HG03469 (cell line): ENCODE data around the gene COPS9.

Source experiments
- ATAC-seq: cut with Tn5 transposase; IDR thresholded peaks from one replicate; pipeline ENCODE4 v1.9.1; 2021; ENCODE audit warnings: mild to moderate bottlenecking, moderate library complexity, moderate number of reproducible peaks; ENCODE audit not compliant: unreplicated experiment

Gene COPS9

GRCh38 chr2:240166761-240167587, 30.9 kb upstream of the COPS9 start:
- ATAC-seq = no peak

GRCh38 chr2:240166191-240166590, 30.1 kb upstream of the COPS9 start:
- no peak for ATAC-seq

- no peak for ATAC-seq
Measured at GRCh38 chr2:240165661-240166060, 29.6 kb upstream of the COPS9 start.

GRCh38 chr2:240165034-240165433, 28.9 kb upstream of the COPS9 start:
- no peak for ATAC-seq

- ATAC-seq = no peak
Measured at GRCh38 chr2:240164586-240164985, 28.5 kb upstream of the COPS9 start.

- no peak for ATAC-seq
Measured at GRCh38 chr2:240163844-240164574, 27.9 kb upstream of the COPS9 start.

GRCh38 chr2:240162939-240163714, 27.0 kb upstream of the COPS9 start:
- no peak for ATAC-seq

GRCh38 chr2:240162531-240162930, 26.4 kb upstream of the COPS9 start:
- no peak for ATAC-seq

GRCh38 chr2:240162032-240162431, 25.9 kb upstream of the COPS9 start:
- no peak for ATAC-seq

GRCh38 chr2:240161087-240161750, 25.1 kb upstream of the COPS9 start:
- ATAC-seq = no peak

- ATAC-seq = no peak
Measured at GRCh38 chr2:240160291-240161086, 24.4 kb upstream of the COPS9 start.

GRCh38 chr2:240159251-240159839, 23.2 kb upstream of the COPS9 start:
- no peak for ATAC-seq

- ATAC-seq = no peak
Measured at GRCh38 chr2:240157147-240157470, 21.0 kb upstream of the COPS9 start.

GRCh38 chr2:240156435-240157146, 20.5 kb upstream of the COPS9 start:
- ATAC-seq = no peak

- ATAC-seq = no peak
Measured at GRCh38 chr2:240155745-240156390, 19.8 kb upstream of the COPS9 start.

GRCh38 chr2:240155048-240155744, 19.1 kb upstream of the COPS9 start:
- ATAC-seq = no peak

- no peak for ATAC-seq
Measured at GRCh38 chr2:240154606-240155005, 18.5 kb upstream of the COPS9 start.

GRCh38 chr2:240153418-240153817, 17.3 kb upstream of the COPS9 start:
- no peak for ATAC-seq
